OCI-LY7 (cell line): Measurements from ENCODE around the gene RAC2. TPM values are rescaled to one million over a fixed set of nuclear protein-coding genes. Genes with fewer than 3 reads are reported as not detected.

Experiments
- BruUV-seq: library from RNA; stranded (reverse); fragments of 400-500 nt; replicated peaks from 2 replicates; lab custom pipeline; 2021; lab: Mats Ljungman, UMichigan
- CTCF ChIA-PET: fragments of 300-600 bp; sonication (Branson Sonifier 250); formaldehyde crosslinking; loops from one replicate; lab custom pipeline; 2022; ENCODE audit warnings: antibody characterized with exemption; ENCODE audit not compliant: unreplicated experiment; lab: Charles Lee
- POLR2A ChIA-PET: fragments of 300-600 bp; sonication (Branson Sonifier 250); formaldehyde crosslinking; loops from one replicate; lab custom pipeline; 2022; ENCODE audit warnings: antibody characterized with exemption; lab: Charles Lee
- DNase-seq: peaks from one replicate; pipeline ENCODE4 v3.0.0-alpha.2; 2015; ENCODE audit warnings: low spot score
- H2AFZ ChIP-seq: fragments of 200-600 bp; sonication (generic), shearing (Covaris generic); 2 replicates; pipeline ENCODE4 v1.6.1; 2014; ENCODE audit warnings: mild to moderate bottlenecking, antibody characterized with exemption, low read length, moderate library complexity
- H3K27ac ChIP-seq: fragments of 200-600 bp; sonication (generic); 2 replicates; pipeline ENCODE4 v1.5.1; 2014; ENCODE audit warnings: mixed run types, low read depth, mild to moderate bottlenecking, moderate library complexity, low read length, inconsistent platforms; ENCODE audit not compliant: poor library complexity, severe bottlenecking
- H3K36me3 ChIP-seq: fragments of 200-600 bp; sonication (generic); 2 replicates; pipeline ENCODE4 v1.6.1; 2014; ENCODE audit warnings: mild to moderate bottlenecking, antibody characterized with exemption, low read length, moderate library complexity, mixed read lengths; ENCODE audit not compliant: insufficient read depth
- H3K4me1 ChIP-seq: fragments of 200-600 bp; sonication (generic); 2 replicates; pipeline ENCODE4 v1.5.1; 2014; ENCODE audit warnings: mild to moderate bottlenecking, low read length; ENCODE audit not compliant: insufficient read depth, poor library complexity, severe bottlenecking
- H3K4me2 ChIP-seq: fragments of 200-600 bp; sonication (generic); 2 replicates; pipeline ENCODE4 v1.6.1; 2014; ENCODE audit warnings: mild to moderate bottlenecking, low read length
- H3K4me3 ChIP-seq: fragments of 200-600 bp; sonication (generic); 2 replicates; pipeline ENCODE4 v1.5.1; 2014; ENCODE audit warnings: mild to moderate bottlenecking, low read depth, low read length; ENCODE audit not compliant: poor library complexity, severe bottlenecking
- H3K79me2 ChIP-seq: fragments of 200-600 bp; sonication (generic); 2 replicates; pipeline ENCODE4 v1.6.1; 2016; ENCODE audit warnings: low read depth, mild to moderate bottlenecking, low read length, moderate library complexity, mixed read lengths; ENCODE audit not compliant: insufficient read depth
- H3K9me2 ChIP-seq: fragments of 200-600 bp; sonication (generic); 2 replicates; pipeline ENCODE4 v1.6.1; 2016; ENCODE audit warnings: mild to moderate bottlenecking, low read length, mixed read lengths; ENCODE audit not compliant: insufficient read depth
- H3K9me3 ChIP-seq: fragments of 200-600 bp; sonication (generic); 2 replicates; pipeline ENCODE4 v1.6.1; 2014; ENCODE audit warnings: mild to moderate bottlenecking, mixed run types, low read length, mixed read lengths
- H4K20me1 ChIP-seq: fragments of 200-600 bp; sonication (generic); 2 replicates; pipeline ENCODE4 v1.6.1; 2014; ENCODE audit warnings: mild to moderate bottlenecking, antibody characterized with exemption, low read length, moderate library complexity, mixed read lengths; ENCODE audit not compliant: insufficient read depth
- CTCF ChIP-seq: fragments of 200-600 bp; sonication (generic); conservative IDR thresholded peaks from 2 replicates; pipeline ENCODE4 v1.5.1; 2014; ENCODE audit warnings: mild to moderate bottlenecking, antibody characterized with exemption, low read length, moderate library complexity, mixed read lengths
- EZH2phosphoT487 ChIP-seq: fragments of 200-600 bp; sonication (generic); IDR thresholded peaks from 2 replicates; pipeline ENCODE4 v1.6.1; 2018; ENCODE audit warnings: low read depth, borderline replicate concordance, mild to moderate bottlenecking, mixed run types, antibody characterized with exemption, low read length, moderate library complexity, mixed read lengths
- intact Hi-C: fragments of 100-400 bp; cut with micrococcal nuclease; formaldehyde crosslinking; loops from one replicate; pipeline ENCODE4 v1.10.0; 2022; ENCODE audit not compliant: unreplicated experiment
- total RNA-seq, 2 experiments: library from RNA; depleted of rRNA in 1 of 2; stranded (reverse); fragments of >200 nt in 1 of 2; shearing (Covaris generic) in 1 of 2; gene quantifications; 2 replicates each; pipeline ENCODE4 v1.2.3, GENCODE V29; 2014 to 2022

Gene RAC2
- total RNA-seq, 2 experiments from 2014 or later, result 142 to 321 TPM

DNA sequence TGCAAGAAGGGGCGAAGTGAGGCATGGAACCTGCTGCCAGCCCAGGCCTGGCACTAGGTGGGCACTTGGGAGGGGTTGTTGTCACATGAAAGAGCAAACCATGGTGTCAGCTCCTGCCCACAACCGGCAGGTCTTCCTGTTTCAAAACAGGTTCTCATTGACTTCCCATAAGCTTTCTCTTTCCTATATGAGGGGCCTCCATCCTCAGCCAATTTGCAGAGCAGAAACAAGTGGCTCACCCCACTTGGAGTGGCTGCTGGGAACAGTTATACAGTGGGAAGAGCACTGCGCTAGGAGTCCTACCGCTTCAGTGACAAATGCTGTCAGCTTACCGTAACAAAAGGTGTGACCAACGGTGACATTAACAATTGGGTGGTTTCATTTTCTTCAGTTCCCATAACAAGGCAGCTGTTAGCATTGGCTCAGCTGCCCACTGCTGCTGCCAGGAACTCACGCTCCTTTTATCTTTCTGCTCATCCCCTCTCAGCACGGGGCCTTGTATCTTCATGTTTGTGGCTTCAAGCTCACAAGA lies 21.6 kb downstream of the RAC2 start:
- Histone ChIP-seq H3K36me3 (peaks cover 56% of the 10 kb centered on the region), H3K79me2 (no peaks in the 10 kb centered on the region), H3K4me3 (no peak overlapping the region), H3K9me3 (0 out of 2 replicates have a peak, but pooled peaks cover 4% of the 10 kb centered on the region), H2AFZ (no peak overlapping the region), H4K20me1 (no peaks in the 10 kb centered on the region), H3K27ac (peak overlapping the region; percentile 30), H3K4me1 (peaks cover 71% of the 10 kb centered on the region), H3K4me2 (no peak overlapping the region; the same call in 1 of the 2 replicates), H3K9me2 (no peaks in the 10 kb centered on the region)
- BruUV-seq, result no TSS peak
- DNase-seq, result no peak
- ChIA-PET CTCF (no interaction called here), POLR2A (interaction anchor here (0.6 to 0.7 kb wide), 2 partner anchors 22 to 1537 kb away, joined by 4 read pairs; partner anchors contain the start of gene RAC2)
- TF ChIP-seq CTCF, result no peak
- no peak for TF ChIP-seq EZH2phosphoT487
- intact Hi-C loops, result no loop called here

- Histone ChIP-seq H3K4me3 (no peak overlapping the region), H4K20me1 (no peaks in the 10 kb centered on the region), H2AFZ (no peak overlapping the region), H3K9me2 (no peaks in the 10 kb centered on the region), H3K27ac (peak overlapping the region; percentile 30), H3K9me3 (0 out of 2 replicates have a peak, but pooled peaks cover 4% of the 10 kb centered on the region), H3K79me2 (no peaks in the 10 kb centered on the region), H3K4me1 (peaks cover 71% of the 10 kb centered on the region), H3K4me2 (no peak overlapping the region), H3K36me3 (peaks cover 54% of the 10 kb centered on the region)
- intact Hi-C loops, result no loop called here
- ChIA-PET POLR2A (no interaction called here), CTCF (no interaction called here)
- TF ChIP-seq EZH2phosphoT487, result no peak
- TF ChIP-seq CTCF, result peak; percentile 38; the same call in 1 of the 2 replicates
- DNase-seq, result no peak
- no TSS peak for BruUV-seq
Measured at GRCh38 chr22:37221424-37222333, 22.4 kb downstream of the RAC2 start.
